Inflammatory macrophage treated with lipopolysaccharide for 4 hours (primary cell): ENCODE measurements around the gene TM9SF3.
"Not testable (repeated sequence)": the region's sequence is repeated elsewhere in the genome, so short reads cannot be mapped to it uniquely, and the experiment has no call there.

Experiments
- DNase-seq: peaks from one replicate; pipeline ENCODE4 v3.0.0-alpha.2; 2020

The TM9SF3 gene

GRCh38 chr10:96598846-96599245, 12.0 kb upstream of the TM9SF3 start:
- no peak for DNase-seq

- DNase-seq, result no peak
Measured at GRCh38 chr10:96596422-96597407, 9.9 kb upstream of the TM9SF3 start.

- no peak for DNase-seq
Measured at GRCh38 chr10:96595741-96596140, 8.9 kb upstream of the TM9SF3 start.

- no peak for DNase-seq
Measured at GRCh38 chr10:96591946-96592345, 5.1 kb upstream of the TM9SF3 start.

- peak; percentile 23 for DNase-seq
Measured at GRCh38 chr10:96588616-96589419, 2.0 kb upstream of the TM9SF3 start.

- no peak for DNase-seq
Measured at GRCh38 chr10:96588060-96588554, 1.3 kb upstream of the TM9SF3 start.

- DNase-seq, result peak; percentile 13
Measured at GRCh38 chr10:96587264-96588059, 650 bp upstream of the TM9SF3 start.

GRCh38 chr10:96585736-96586418, 935 bp downstream of the TM9SF3 start:
- DNase-seq, result peak; percentile 18

GRCh38 chr10:96584474-96584873, 2.3 kb downstream of the TM9SF3 start:
- DNase-seq, result no peak

- DNase-seq, result peak; percentile 13
Measured at GRCh38 chr10:96584035-96584434, 2.8 kb downstream of the TM9SF3 start.

GRCh38 chr10:96579133-96579532, 7.7 kb downstream of the TM9SF3 start:
- DNase-seq, result no peak

- DNase-seq, result no peak
Measured at GRCh38 chr10:96578633-96579032, 8.2 kb downstream of the TM9SF3 start.

GRCh38 chr10:96578022-96578421, 8.8 kb downstream of the TM9SF3 start:
- DNase-seq, result no peak

- DNase-seq, result no peak
Measured at GRCh38 chr10:96577069-96577468, 9.7 kb downstream of the TM9SF3 start.

- DNase-seq, result peak; percentile 13
Measured at GRCh38 chr10:96576277-96576980, 10.4 kb downstream of the TM9SF3 start.

GRCh38 chr10:96574564-96574963, 12.2 kb downstream of the TM9SF3 start:
- not testable (repeated sequence) for DNase-seq

- DNase-seq, result no peak
Measured at GRCh38 chr10:96573036-96573435, 13.8 kb downstream of the TM9SF3 start.

GRCh38 chr10:96570983-96571964, 15.5 kb downstream of the TM9SF3 start:
- no peak for DNase-seq

- DNase-seq, result no peak
Measured at GRCh38 chr10:96570511-96570910, 16.3 kb downstream of the TM9SF3 start.

- DNase-seq, result no peak
Measured at GRCh38 chr10:96568402-96568801, 18.4 kb downstream of the TM9SF3 start.
